Forelimb muscle (tissue), 1 donor: ENCODE results near the gene RNF5. TPM values are rescaled to one million over a fixed set of nuclear protein-coding genes. Genes with fewer than 3 reads are reported as not detected.
A peak's percentile ranks its signal among the peaks of the same experiment; 100 is the strongest.
"Not testable (repeated sequence)": the region's sequence is repeated elsewhere in the genome, so short reads cannot be mapped to it uniquely, and the experiment has no call there.

Experiments used
- DNase-seq: peaks from one replicate; pipeline ENCODE4 v3.0.0-alpha.2; 2013; ENCODE audit warnings: low read depth
- polyA plus RNA-seq: library from polyadenylated mRNA; unstranded; fragments of 120-200 nt; gene quantifications from one replicate; pipeline ENCODE4 v1.2.1, GENCODE V29; 2013; ENCODE audit not compliant: insufficient read length

The RNF5 gene
- polyA plus RNA-seq, 1 donor: 50.9 TPM

DNA sequence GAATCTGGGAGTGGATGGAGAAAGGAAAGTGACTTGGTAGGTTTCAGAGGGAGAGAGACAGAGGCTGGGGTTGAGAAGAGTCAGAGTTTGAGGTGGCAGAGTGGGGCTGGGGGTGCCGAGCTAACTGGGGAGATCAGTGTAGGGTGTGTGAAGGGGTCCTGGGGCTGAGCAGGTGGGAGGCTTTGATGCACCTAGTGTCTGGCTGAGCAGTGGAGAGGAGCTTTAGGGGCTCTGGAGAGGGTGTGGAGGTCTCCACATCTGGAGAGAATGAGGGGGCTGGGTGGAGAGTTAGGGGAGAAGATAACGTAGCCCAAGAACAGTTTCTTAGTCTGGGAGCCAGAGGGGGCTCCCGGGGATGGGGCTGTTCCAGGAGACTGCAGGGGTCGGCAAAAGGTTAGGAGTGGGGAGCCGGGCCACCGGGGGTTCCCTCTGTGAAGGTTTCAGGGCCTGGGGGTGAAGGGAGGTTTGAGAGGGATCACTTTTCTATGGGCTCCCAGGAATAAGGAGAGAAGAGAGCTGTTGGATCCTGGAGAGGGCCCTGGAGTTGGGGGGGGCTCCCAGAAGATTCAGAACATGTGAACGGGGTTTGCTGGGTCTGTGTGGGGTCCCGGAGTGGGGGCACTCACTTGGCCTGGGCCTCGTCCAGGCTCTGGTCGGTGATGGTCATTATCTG lies 11.0 kb downstream of the RNF5 start:
- no peak for DNase-seq

DNA sequence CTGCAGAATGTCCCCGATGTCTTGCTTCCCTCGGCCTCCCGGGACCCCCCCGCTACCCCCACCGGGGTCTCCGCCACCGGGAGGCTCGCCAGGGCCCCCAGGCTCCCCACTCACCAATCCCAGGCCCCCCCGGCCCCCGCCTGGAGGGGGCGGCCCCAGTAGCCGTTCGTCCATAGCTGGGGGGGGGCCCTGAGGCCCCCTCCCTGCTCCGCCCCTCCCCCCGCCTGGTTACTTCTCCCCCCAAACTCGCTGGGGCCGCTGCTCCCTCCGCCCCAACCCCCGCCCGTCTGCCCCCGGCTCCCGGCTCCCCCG lies 11.5 kb downstream of the RNF5 start:
- DNase-seq: no peak

DNA sequence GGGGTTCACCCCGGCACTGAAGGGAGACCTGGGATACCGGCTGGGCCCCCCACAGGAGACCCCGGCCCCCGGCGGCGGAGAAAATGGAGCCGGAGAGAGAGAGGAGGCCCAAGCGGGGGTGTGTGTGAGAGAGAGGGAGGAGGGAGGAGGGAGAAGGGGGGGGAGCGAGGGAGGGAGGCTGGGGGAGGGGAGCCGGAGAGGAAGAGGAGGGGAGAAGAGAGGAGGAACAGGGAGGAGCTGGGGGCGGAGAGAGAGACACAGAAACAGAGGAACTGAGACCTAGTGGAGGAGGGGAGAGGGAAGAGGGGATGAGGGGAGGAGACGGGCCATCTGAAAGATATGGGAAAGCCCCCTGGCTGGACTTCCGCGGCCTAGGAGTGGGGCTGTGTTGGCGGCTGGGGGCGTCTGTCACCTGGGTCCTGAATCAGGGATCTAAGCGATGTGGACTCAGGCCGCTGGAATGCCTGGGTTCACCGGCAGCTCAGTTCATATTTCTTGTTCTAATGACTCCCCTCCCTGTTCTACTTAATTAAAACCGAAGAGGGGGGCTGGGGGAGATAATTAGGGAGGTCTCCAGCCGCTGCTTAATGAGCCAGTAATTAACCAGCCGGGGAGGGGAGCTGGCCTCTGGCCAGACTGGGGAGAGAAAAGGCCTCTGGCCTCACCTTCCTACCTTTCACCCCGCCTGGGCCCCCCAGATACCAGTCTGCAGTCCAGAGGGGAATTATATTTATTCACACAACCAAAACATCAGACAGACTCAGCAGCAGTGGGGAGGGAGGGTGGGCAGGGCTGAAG lies 12.0 kb downstream of the RNF5 start, which contains the start of gene PBX2:
Gene PBX2 (minus strand): TSS at position 149 of the 798 bp plus-strand sequence. CDS start 287 bp downstream, outside the sequence.
- peak; percentile 87 for DNase-seq

DNA sequence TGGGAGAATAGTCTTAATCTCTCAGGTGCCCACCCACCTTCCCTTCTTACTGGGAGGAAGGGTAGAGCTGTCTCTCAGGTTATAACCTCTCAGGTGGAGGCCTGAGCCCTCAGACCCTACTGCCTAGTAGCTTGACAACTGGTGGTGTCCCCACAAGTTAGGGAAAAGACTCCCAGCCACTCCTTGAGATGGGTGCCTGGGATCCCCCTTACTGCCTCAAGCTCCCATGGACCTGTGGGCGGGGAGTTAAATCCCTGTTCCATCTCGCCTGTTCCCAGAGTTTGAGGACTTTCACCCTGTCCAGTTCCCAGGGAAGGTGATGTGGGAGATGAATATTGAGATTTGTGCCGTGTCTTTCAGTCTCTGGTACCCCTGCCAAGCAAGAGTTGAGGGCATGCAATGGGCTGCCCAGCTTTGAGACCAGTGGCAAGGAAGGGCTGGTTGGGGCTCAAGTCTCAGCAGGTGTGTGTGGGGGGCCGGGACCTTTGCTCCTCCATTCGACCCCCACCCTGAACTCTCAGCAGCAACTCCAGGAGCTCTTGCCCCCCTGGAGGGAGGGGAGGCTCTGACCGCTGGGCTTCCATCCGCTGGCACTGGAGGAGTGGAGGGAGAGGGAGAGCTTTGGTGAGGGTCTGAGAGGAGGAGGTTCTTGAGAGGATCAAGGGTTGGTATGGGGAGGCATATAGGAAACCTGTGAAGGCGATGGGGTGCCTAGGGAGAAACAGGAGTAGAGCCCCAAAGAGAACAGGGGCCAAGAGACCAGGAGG lies 12.9 kb downstream of the RNF5 start:
- DNase-seq: no peak

DNA sequence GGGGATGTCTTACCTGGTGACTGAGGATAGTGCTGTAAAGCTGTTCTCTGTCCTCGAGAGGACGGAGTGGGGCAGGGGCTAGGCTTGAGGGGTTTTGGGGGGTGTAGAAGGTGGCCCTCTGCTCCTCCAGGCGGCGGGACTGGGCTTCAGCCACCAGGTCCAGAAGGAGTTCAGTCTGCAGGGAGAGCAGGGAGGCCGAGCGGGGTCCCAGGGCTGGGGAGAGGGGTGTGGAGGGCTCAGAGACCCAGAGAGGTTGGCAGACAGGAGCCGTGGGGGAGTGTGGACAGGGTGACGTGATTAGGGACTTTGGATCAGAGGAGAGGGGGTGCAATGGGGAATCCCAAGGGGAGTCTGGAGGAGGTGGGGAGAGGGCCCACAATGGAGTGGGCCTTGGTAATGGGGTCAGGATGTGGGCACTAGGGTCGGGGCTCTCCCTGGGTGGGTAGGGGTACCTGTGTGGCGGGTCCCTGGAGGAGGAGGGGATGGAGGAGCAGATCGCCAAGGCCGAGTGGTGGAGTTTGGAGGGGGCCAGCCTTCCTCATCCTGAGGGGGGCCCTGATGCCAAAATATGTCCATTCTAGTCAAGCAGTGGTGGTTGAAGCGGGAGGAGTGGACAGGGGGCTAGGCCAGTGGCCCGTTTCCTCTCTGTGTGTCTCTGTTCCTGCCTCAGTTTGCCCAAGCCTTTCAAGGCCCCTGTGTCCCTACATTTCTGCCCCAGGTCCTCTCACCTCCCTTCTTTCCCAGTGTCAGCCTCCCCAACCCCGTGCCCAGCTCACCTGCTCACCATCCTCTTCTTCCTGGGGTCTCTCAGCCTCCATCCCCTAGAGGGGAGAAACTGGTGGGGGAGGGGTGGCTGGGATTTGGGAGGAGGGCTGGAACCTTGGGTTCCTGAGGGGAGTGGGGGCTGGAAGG lies 13.7 kb downstream of the RNF5 start:
- no peak for DNase-seq

DNA sequence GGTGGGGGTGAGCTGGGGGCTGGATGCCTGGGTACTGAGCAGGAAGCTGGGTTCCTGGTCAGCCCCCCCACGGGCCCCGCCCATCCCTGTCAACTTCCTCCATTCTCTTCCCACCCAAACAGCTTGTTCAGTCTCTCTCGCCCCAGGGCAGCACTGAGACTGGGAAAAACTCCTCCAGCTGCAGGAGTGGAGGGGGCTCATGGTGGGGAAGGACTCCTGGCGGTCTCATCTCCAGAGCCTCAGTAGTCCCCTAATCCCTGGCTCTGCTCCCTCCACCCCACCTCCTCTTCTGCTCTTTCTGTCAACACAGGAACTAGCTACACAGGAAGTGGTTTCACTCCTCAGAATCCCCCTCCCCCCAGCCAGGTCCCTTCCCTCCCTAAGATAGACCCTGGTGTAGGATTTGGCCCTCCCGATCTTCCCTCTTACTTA lies 14.4 kb downstream of the RNF5 start, which contains the start of gene GPSM3:
Gene GPSM3 (minus strand): TSS at position 36 of the 432 bp plus-strand sequence. CDS start 130 bp downstream, outside the sequence.
- no peak for DNase-seq

DNA sequence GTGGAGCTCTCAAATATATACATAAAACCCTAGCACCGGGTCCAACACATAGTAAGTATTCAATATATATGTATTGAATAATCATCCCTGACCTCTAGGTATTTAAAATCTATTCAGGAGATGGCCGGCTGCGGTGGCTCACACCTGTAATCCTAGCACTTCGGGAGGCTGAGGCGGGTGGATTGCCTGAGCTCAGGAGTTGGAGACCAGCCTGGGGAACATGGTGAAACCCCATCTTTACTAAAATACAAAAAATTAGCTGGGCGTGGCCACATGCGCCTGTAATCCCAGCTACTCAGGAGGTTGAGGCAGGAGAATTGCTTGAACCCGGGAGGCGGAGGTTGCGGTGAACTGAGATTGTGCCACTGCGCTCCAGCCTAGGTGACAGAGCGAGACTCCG lies 14.9 kb downstream of the RNF5 start:
- DNase-seq: not testable (repeated sequence)

DNA sequence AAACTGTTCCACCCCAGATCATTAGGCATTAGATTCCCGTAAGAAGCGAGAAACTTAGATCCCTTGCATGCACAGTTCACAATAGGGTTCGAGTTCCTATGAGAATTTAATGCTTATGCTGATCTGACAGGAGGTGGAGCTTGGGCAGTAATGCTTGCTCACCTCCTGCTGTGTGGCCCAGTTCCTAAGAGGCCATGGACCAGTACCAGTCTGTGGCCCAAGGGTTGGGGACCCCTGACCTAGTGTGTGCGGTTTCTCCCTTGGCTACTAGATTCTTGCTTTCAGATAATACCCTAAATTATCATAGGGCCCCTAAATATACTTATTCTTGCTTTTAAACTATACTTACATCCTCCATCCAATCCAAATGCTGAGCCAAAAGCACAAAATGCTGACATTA lies 16.2 kb downstream of the RNF5 start:
- no peak for DNase-seq

DNA sequence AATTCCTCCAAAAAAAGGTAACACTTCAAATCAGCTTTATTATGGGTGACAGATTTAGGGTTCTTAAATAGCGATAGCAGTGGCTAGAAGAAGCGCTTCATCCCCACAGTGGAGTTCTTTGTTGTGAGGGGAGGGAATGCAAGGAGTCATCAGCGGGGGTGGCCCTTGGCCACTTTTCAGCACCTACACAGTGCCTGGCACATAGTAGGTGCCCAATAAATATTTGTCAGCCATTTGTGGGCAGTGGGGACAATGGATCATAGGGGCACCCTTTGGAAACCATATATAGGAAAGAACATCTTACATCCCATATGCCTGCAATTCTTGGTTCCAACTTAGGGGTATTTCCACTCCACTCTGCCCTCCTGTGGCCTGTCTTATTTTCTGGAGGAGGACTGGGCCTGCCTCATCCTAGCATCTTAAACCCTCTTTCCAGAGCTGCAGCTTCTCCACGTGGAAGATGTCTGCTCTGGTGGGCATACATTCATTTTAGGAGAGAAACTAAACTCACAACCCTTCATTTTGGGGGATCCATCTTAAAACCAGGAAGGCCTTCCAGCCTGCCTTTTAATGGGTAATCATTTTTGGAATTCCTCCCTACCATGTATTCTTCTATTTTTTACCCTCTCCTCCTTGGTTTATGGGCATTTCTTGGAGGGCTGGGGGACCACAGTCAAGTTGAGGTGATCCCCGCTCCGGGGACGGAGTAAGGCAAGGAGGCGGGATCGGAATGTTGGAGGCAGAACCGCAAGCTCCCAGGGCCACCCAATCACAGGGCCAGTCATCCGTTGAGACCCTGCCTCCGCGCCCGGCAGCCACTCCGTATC lies 16.8 kb downstream of the RNF5 start:
- no peak for DNase-seq

DNA sequence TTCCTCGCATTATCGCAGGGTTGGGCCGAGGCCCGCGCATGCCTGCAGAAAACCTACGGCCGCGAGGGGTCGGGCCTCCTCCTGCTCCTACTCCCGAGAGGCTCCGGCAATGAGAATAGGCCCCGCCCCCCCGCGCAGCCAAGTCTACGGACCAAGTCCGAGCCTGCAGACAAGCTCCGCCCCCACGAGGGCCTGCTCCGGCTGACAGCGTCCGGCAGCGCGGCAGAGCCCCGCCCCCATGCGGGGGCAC lies 17.4 kb downstream of the RNF5 start:
- peak; percentile 98 for DNase-seq

DNA sequence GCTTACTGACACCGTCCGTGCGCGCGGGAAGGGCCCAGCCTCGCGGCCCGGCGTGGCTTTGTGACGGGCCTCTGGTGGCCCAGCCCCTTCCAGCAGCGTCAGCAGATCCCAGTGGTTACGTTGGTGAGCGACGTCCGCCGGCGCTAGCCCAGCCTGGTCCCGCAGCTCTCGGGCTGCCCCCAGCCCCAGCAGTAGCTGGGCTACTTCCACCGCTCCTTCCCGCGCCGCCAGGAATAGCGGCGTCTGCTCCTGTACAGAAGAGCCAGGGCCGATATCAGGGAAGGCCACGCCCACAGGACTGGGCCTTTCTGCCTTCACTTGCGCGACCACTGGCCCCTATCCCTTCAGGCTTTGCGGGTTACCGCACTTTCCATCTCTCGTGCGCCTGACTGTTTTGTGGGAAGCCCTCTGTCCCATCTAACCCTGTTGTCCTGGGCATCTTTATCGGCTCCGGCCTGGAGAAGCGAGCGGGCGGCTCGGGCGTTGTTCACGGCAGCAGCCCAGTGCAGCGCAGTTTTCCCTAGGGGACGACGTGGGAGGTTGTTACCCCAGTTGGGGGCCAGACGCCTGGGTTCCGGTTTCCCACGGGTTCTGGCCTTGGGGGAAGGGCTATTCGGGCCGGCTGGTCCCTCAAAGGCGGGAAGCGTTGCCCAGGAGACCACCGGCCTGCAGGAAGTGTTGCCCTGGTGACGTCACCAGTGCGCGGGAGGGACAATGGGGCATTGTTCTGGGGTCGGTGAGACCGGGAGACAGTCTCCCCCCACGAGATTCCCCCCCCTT lies 17.9 kb downstream of the RNF5 start:
- no peak for DNase-seq

DNA sequence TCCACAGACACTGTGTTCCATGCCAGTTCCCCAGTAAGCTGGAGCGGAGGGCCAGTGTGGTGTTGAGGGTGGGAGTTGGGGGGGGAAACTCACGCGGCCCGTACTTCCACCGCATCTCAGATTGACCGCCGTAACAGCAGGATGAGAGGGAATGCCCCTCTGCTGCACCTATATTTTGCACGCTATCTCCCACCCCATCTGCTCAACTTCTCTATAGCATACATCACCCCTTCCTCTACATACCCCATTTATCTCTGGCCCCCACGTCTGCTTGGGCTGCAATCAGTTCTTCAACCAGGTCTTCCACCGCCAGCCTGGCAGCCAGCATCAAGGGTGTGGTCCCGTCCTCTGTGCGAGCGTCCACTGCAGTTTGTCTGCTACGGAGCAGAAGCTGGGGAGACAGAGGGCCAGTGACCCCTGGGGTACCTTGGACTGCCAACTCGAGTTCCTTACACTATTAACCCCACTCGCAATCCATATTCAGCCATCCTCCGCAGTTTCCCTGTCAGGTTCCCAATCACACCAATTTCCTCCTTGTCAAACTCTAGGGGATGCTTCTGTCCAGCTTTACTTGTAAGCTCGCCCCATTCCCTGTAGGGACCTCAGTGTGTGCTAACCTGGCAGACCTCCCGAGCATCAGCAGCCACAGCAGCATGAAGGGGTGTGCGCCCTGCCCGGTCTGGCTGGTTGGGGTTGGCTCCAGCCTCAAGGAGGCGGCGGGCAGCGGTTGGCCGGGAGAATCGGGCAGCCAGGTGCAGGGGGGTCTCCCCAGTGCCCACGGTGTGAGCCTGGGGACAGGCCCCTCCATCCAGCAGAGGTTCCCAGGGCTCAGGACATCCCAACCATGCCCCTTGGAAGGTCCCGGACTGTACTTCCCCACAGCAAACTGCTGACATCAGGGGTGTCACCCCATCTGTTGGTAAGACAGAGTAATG lies 18.7 kb downstream of the RNF5 start:
- DNase-seq: no peak

DNA sequence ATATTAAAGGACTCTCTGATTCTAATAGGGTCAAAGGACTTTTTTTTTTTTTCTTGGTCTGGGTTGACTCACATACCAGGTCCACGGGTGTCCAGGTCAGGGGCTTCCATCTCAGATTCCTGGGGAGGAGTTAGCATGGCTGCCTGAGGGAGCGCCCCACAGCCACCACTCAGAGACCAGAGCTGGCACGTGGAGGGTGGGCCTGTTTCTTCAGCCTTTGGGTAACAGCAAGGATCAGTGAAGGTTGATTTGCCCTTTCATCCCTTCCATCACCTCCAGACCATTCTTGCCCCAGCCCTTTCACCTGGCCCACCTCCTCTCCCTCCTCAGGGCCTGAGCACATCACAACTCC lies 20.1 kb downstream of the RNF5 start:
- no peak for DNase-seq

DNA sequence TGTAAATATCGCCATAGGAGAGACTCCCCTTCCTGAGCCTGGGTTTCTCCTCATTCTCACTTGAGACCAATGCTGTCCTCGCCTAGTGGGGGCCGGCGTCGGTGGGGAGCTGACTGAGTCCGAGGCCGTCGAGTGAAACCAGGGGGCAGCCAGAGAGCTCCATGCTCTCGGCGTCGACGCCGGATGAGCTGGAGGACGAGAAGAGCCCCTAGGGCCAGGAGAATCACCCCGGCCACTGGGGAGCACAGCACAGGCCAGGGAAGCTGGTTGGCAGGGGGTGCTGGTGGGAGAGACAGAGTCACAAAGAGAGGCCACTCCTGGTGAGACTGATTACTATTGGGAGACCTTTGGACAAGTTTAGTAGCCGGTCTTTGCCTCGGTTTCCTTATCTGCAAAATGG lies 20.7 kb downstream of the RNF5 start:
- DNase-seq: no peak

DNA sequence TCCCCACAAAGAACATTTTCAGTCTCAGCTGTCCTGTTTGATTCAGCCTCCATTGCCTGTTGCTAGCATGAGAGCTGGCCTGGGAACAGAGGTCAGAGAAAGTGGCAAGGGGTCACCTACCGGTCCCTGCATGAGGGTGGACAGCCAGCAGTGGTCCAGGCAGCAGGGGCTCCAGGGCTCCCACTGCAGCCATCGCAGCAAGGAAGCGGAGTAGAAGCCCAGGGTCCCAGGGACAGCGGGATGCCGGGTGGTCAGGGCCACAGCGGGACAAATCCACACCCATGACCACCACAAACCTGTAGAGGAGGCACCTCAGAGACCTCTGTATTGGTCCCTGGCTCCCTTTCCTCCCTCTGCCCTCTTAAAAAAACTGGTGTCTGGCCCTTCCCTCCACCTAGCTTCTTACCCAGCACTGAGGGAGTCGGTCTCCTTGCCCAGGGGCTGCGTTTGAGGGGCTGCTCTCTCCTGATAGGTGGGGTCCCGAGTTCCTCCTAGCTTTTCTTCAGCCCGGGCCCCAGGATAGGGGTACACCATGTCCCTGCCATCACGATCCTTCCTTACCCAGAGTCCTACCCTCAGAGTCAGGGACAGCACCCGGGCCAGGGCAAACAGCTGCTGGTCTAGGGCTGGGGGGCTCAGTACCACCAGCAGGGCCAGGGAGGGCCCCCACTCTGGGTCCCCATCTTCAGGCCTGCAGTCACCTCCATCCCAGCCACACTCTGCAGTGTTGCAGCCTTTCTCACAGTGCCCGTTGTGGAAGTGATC lies 22.7 kb downstream of the RNF5 start:
- DNase-seq: no peak

DNA sequence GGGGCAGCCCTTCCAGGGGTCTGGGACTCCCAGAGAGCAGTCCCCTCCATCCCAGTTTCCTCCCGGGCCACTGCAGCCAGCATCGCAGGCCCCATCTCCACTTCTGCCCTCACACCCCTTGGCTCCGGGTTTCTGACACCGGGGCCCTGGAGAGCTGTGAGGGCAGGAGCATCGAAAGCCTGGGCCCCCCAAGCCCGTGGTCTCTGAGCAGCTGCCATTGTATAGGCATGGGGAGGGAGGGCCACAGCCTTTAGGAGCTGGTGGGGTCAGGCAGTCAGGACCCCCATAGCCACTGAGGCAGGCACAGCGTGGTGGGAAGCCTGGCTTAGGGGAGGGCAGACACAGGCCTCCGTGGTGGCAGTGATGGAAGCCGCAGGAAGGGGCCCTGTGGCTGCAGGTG lies 24.0 kb downstream of the RNF5 start:
- no peak for DNase-seq

DNA sequence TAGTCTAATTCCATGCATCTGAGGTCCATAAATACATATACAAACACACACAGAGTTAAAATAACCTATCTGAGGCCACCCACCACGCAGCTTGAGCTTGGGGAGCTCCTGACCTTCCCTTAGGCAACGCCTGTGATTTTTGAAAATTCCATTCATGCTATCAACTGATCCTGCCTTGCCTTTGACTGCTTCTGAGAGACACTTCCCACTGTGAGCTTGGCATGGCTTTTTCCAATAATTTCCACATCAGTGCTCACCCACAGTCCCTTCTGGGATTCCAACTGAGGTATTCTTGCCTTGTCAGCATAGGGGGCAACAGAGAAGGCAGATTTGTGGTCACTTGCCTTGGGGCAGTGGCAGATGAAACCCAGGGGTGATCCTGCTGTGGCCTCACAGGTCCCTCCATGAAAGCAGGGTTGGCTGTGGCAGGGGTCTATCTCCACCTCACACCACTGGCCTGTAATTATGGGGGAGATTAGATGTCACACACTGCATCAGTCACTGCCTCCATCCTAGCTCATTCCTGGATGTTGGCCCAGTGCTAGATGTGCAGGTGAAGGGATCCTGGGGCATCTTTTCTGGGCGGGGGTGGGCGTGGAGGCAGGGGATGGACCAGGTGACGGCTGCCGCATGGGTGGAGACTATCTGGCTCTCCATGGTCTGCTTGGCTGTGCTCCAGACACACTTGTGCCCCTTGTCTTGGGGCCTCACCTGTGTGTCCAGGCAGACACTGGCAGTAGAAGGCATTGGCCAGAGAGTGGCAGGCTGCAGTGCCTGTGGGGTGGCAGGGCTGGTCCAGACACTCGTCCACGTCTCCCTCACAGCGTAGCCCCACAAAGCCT lies 25.4 kb downstream of the RNF5 start:
- DNase-seq: no peak
